Measurements from ENCODE around the gene GIPR. TPM values are rescaled to one million over a fixed set of nuclear protein-coding genes. Genes with fewer than 3 reads are reported as not detected.
A peak's percentile ranks its signal among the peaks of the same experiment; 100 is the strongest.

The GIPR gene
- total and polyA plus RNA-seq, 2 of the 13 experiments (the other 11 are each of a cell fraction or from before 2014, with no cell fraction given) = 0.15 to 1.2 TPM

- peaks cover 0 to 9% of the 10 kb centered on the region in 2 experiments; a peak in 3 of 5 replicates for H3K27me3 ChIP-seq (ENCODE audit: control insufficient read depth in 1 of 2, insufficient read depth in 2 of 2, low read length in 2 of 2)
- peak; percentile 46 for ATAC-seq
- TF ChIP-seq ZNF317 (CRISPR knock-in tag; IDR thresholded peaks at IDR 0.05) (no peak), THAP11 (CRISPR knock-in tag; IDR thresholded peaks at IDR 0.05) (peak; percentile 74), ZNF260 (CRISPR knock-in tag; IDR thresholded peaks at IDR 0.05; ENCODE audit: borderline replicate concordance, low read depth) (no peak), GATAD2A (CRISPR knock-in tag; IDR thresholded peaks at IDR 0.05) (peak; percentile 19; the same call in 1 of the 2 replicates), GABPB1 (CRISPR knock-in tag; IDR thresholded peaks at IDR 0.05) (peak; percentile 46; the same call in 1 of the 2 replicates), ZNF605 (CRISPR knock-in tag; IDR thresholded peaks at IDR 0.05) (peak; percentile 60; the same call in 1 of the 2 replicates), CREB1 (IDR thresholded peaks at IDR 0.05) (no peak), CREB1 (CRISPR knock-in tag; IDR thresholded peaks at IDR 0.05) (no peak), ARNTL (CRISPR knock-in tag; IDR thresholded peaks at IDR 0.05) (peak; percentile 49; the same call in 1 of the 2 replicates), ARNT2 (CRISPR knock-in tag; IDR thresholded peaks at IDR 0.05; ENCODE audit: low read depth) (peak; percentile 48; the same call in 1 of the 2 replicates), ZNF788 (CRISPR knock-in tag; IDR thresholded peaks at IDR 0.05; ENCODE audit: borderline replicate concordance) (0 out of 2 replicates have a peak, but pooled peaks have one; percentile 27), PHF21A (CRISPR knock-in tag; IDR thresholded peaks at IDR 0.05) (peak; percentile 58; the same call in 1 of the 2 replicates), FOXO4 (CRISPR knock-in tag; conservative IDR thresholded peaks at IDR 0.05) (no peak), ZNF780A (CRISPR knock-in tag; IDR thresholded peaks at IDR 0.05) (no peak)
- TF ChIP-seq, protein P1, sequence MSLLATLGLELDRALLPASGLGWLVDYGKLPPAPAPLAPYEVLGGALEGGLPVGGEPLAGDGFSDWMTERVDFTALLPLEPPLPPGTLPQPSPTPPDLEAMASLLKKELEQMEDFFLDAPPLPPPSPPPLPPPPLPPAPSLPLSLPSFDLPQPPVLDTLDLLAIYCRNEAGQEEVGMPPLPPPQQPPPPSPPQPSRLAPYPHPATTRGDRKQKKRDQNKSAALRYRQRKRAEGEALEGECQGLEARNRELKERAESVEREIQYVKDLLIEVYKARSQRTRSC (CRISPR knock-in tag; IDR thresholded peaks at IDR 0.05; ENCODE audit: low read depth) = no peak
- TF ChIP-seq, protein P2, sequence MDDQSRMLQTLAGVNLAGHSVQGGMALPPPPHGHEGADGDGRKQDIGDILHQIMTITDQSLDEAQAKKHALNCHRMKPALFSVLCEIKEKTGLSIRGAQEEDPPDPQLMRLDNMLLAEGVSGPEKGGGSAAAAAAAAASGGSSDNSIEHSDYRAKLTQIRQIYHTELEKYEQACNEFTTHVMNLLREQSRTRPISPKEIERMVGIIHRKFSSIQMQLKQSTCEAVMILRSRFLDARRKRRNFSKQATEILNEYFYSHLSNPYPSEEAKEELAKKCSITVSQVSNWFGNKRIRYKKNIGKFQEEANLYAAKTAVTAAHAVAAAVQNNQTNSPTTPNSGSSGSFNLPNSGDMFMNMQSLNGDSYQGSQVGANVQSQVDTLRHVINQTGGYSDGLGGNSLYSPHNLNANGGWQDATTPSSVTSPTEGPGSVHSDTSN (CRISPR knock-in tag; IDR thresholded peaks at IDR 0.05; ENCODE audit: borderline replicate concordance) = no peak
- TF ChIP-seq, protein P3, sequence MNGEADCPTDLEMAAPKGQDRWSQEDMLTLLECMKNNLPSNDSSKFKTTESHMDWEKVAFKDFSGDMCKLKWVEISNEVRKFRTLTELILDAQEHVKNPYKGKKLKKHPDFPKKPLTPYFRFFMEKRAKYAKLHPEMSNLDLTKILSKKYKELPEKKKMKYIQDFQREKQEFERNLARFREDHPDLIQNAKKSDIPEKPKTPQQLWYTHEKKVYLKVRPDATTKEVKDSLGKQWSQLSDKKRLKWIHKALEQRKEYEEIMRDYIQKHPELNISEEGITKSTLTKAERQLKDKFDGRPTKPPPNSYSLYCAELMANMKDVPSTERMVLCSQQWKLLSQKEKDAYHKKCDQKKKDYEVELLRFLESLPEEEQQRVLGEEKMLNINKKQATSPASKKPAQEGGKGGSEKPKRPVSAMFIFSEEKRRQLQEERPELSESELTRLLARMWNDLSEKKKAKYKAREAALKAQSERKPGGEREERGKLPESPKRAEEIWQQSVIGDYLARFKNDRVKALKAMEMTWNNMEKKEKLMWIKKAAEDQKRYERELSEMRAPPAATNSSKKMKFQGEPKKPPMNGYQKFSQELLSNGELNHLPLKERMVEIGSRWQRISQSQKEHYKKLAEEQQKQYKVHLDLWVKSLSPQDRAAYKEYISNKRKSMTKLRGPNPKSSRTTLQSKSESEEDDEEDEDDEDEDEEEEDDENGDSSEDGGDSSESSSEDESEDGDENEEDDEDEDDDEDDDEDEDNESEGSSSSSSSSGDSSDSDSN (CRISPR knock-in tag; IDR thresholded peaks at IDR 0.05) = 0 out of 2 replicates have a peak, but pooled peaks have one; percentile 3
These were observed 24.7 kb upstream of the GIPR start for GRCh38 chr19:45643024-45643926.

More at GRCh38 chr19:45643024-45643926, 24.7 kb upstream of the GIPR start:
- Histone ChIP-seq H3K9ac (ENCODE audit: insufficient read depth, low read depth, low read length) (no peak overlapping the region), H3K4me2 (ENCODE audit: low read depth, low read length) (peak overlapping the region; percentile 83), H4K20me1 (ENCODE audit: insufficient read depth, low read length) (no peaks in the 10 kb centered on the region), H3K9me3 (ENCODE audit: low read length) (no peaks in the 10 kb centered on the region), H3K4me3 (replicated peaks in 1 of 3; ENCODE audit: insufficient read depth in 1 of 3, low read depth in 2 of 3, low read length in 3 of 3) (peak overlapping the region; percentile 39 to 67 (median 45); a peak in 5 of 6 replicates), H3K27ac (ENCODE audit: extremely low read length, insufficient read depth, low read length) (no peak overlapping the region), H3K79me2 (ENCODE audit: insufficient read depth, low read length) (no peaks in the 10 kb centered on the region), H3K36me3 (replicated peaks in 1 of 2; ENCODE audit: control insufficient read depth in 1 of 2, insufficient read depth in 2 of 2, low read length in 2 of 2) (no peaks in the 10 kb centered on the region), H2AFZ (ENCODE audit: low read length) (no peak overlapping the region), H3K4me1 (ENCODE audit: insufficient read depth, low read length) (peaks cover 68% of the 10 kb centered on the region)
- ChIA-PET POLR2A (interaction anchor here (0.7 to 5.9 kb wide), 6 partner anchors 35 to 60 kb away, joined by 3 to 56 read pairs (median 4); partner anchors contain the start of genes OPA3, QPCTL and SNRPD2), CTCF (ENCODE audit: low intra/inter-chr PET ratio, low total read pairs) (interaction anchor here (0.6 to 4.0 kb wide), 8 partner anchors 13 to 204 kb away, joined by 3 to 45 read pairs (median 3); no protein-coding TSS in a partner anchor)
- BruUV-seq (replicated peaks) = no TSS peak
- DNase-seq (ENCODE audit: low spot score) (peak; percentile 64), FAIRE-seq (peak; percentile 53)
- intact Hi-C loops (cut with micrococcal nuclease; ENCODE audit: unreplicated experiment) = loop anchor here (1.0 to 5.0 kb wide), 4 partner anchors 36 to 146 kb away; partner anchors contain the start of genes PPM1N and RTN2
- in situ Hi-C loops (cut with HindIII; ENCODE audit: extremely low pct_ligation_motif_present, low pct_unique_long_range_greater_than_20kb) = loop anchor here (5.0 kb wide), 1 partner anchor 51 kb away; no protein-coding TSS in a partner anchor
- WGBS (ENCODE audit: low lambda C conversion rate) = 3% methylated on average over 36 of the region's 39 CpGs
